Uterus (tissue), 4 donors: ENCODE data around the gene PILRB. TPM values are rescaled to one million over a fixed set of nuclear protein-coding genes. Genes with fewer than 3 reads are reported as not detected.
"Not testable (repeated sequence)": the region's sequence is repeated elsewhere in the genome, so short reads cannot be mapped to it uniquely, and the experiment has no call there.

Experiments used
- DNase-seq, 2 donors: peaks; one replicate each; pipeline ENCODE4 v3.0.0-alpha.2; 2019 to 2020
- H3K27ac ChIP-seq, 2 donors: fragments of 200-600 bp; sonication (generic); 1 replicate in 1 of 2; 2 replicates in 1 of 2; pipeline ENCODE4 v1.5.1; 2016 to 2018
- H3K27me3 ChIP-seq, 2 donors: fragments of 200-600 bp; sonication (generic); one replicate each; pipeline ENCODE4 v1.5.1; 2018 to 2019; ENCODE audit warnings: control low read depth in 1 of 2
- H3K36me3 ChIP-seq, 2 donors: fragments of 200-600 bp; sonication (generic); one replicate each; pipeline ENCODE4 v1.5.1; 2019; ENCODE audit warnings: control low read depth in 1 of 2
- H3K4me1 ChIP-seq, 2 donors: fragments of 200-600 bp; sonication (generic); one replicate each; pipeline ENCODE4 v1.5.1; 2018 to 2019; ENCODE audit warnings: control low read depth in 1 of 2
- H3K4me3 ChIP-seq, 2 donors: fragments of 200-600 bp; sonication (generic); 1 replicate in 1 of 2; 2 replicates in 1 of 2; pipeline ENCODE4 v1.5.1; 2018 to 2019; ENCODE audit warnings: mild to moderate bottlenecking in 1 of 2
- H3K9me3 ChIP-seq, 2 donors: fragments of 200-600 bp; sonication (generic); one replicate each; pipeline ENCODE4 v1.5.1; 2019; ENCODE audit warnings: control low read depth in 1 of 2
- POLR2A ChIP-seq, 2 donors: fragments of 450-650 bp; IDR thresholded peaks; one replicate each; pipeline ENCODE4 v1.6.1; 2016; ENCODE audit warnings: antibody characterized with exemption in 2 of 2, mild to moderate bottlenecking in 1 of 2, moderate library complexity in 1 of 2
- intact Hi-C: fragments of 100-400 bp; cut with DNase I; formaldehyde crosslinking; loops from one replicate; pipeline ENCODE4 v1.15.1; 2023; ENCODE audit warnings: low total_unique reads
- total RNA-seq, 4 donors: library from RNA; depleted of rRNA in 3 of 4; stranded (reverse); fragments of >200 nt in 3 of 4; gene quantifications; one replicate each; pipeline versions ENCODE4 v1.1.0 to v1.2.4, GENCODE V29; 2014 to 2023
- TF ChIP-seq, protein P1 (sequence below), 4 experiments: fragments of 200-600 bp in 2 of 4; fragments of 450-650 bp in 2 of 4; sonication (generic) in 2 of 4; IDR thresholded peaks; one replicate each; pipeline ENCODE4 v1.5.1; 2016 to 2019; ENCODE audit warnings: antibody characterized with exemption in 4 of 4, mild to moderate bottlenecking in 2 of 4, moderate library complexity in 1 of 4
- donor health status: DM: yes; HTN: yes; CAD: no.

Gene PILRB
- total RNA-seq, 4 donors from 2014 or later, result 13.4 to 66.1 (median 56.3) TPM

- Histone ChIP-seq H3K36me3 (no peaks in the 10 kb centered on the region), H3K9me3 (peaks cover 0 to 3% of the 10 kb centered on the region in 2 donors), H3K4me1 (no peaks in the 10 kb centered on the region), H3K4me3 (no peak overlapping the region), H3K27ac (no peak overlapping the region), H3K27me3 (no peaks in the 10 kb centered on the region)
- intact Hi-C loops, result no loop called here
- TF ChIP-seq POLR2A (IDR thresholded peaks at IDR 0.05), result no peak
- TF ChIP-seq, protein P1, sequence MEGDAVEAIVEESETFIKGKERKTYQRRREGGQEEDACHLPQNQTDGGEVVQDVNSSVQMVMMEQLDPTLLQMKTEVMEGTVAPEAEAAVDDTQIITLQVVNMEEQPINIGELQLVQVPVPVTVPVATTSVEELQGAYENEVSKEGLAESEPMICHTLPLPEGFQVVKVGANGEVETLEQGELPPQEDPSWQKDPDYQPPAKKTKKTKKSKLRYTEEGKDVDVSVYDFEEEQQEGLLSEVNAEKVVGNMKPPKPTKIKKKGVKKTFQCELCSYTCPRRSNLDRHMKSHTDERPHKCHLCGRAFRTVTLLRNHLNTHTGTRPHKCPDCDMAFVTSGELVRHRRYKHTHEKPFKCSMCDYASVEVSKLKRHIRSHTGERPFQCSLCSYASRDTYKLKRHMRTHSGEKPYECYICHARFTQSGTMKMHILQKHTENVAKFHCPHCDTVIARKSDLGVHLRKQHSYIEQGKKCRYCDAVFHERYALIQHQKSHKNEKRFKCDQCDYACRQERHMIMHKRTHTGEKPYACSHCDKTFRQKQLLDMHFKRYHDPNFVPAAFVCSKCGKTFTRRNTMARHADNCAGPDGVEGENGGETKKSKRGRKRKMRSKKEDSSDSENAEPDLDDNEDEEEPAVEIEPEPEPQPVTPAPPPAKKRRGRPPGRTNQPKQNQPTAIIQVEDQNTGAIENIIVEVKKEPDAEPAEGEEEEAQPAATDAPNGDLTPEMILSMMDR (IDR thresholded peaks at IDR 0.05), result no peak
- DNase-seq, result no peak
Observed at GRCh38 chr7:100363098-100363497, 5.2 kb downstream of the PILRB start.

GRCh38 chr7:100363797-100364196 lies 5.9 kb downstream of the PILRB start:
- H3K4me3 ChIP-seq, intact Hi-C loops, H3K4me1 ChIP-seq, H3K27me3 ChIP-seq, H3K9me3 ChIP-seq, H3K27ac ChIP-seq, DNase-seq, H3K36me3 ChIP-seq: not testable (repeated sequence)

DNA sequence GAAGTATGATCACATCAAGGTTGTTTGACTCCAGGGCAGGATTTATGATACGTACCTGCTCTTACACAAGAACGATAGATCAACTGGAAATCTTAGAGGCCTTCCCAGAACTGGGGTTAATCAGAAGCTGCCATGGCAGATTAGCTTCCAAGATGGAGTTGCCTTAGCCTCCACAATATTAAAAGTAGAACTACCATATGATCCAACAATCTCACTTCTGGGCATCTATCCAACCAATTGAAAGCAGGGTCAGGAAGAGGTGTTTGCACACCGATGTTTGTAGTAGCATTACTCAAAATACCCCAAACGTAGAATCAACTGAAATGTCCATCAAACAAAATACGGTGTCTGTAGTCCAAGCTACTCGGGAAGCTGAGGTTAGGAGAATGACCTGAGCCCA lies 6.6 kb downstream of the PILRB start:
- intact Hi-C loops, result no loop called here
- Histone ChIP-seq H3K27ac (no peak overlapping the region), H3K9me3 (peaks cover 0 to 3% of the 10 kb centered on the region in 2 donors), H3K4me1 (no peaks in the 10 kb centered on the region), H3K4me3 (no peak overlapping the region), H3K36me3 (no peaks in the 10 kb centered on the region), H3K27me3 (no peaks in the 10 kb centered on the region)
- DNase-seq, result no peak
- TF ChIP-seq POLR2A (IDR thresholded peaks at IDR 0.05), result no peak
- TF ChIP-seq, protein P1 (IDR thresholded peaks at IDR 0.05), result no peak

DNA sequence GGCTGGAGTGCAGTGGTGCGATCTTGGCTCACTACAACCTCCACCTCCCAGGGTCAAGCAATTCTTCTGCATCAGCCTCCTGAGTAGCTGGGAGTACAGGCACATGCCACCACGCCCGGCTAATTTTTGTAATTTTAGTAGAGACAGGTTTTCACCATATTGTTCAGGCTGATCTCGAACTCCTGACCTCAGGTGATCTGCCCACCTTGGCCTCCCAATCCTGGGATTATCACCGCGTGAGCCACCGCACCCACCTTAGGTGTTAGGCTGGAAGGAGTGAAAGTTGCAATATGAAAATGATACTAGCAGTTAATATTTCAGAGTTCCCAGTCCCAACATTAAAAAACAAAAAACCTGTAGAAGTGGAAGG lies 8.1 kb downstream of the PILRB start:
- H3K27ac ChIP-seq, H3K4me3 ChIP-seq, H3K9me3 ChIP-seq, H3K27me3 ChIP-seq, DNase-seq, H3K4me1 ChIP-seq, H3K36me3 ChIP-seq, intact Hi-C loops: not testable (repeated sequence)

DNA sequence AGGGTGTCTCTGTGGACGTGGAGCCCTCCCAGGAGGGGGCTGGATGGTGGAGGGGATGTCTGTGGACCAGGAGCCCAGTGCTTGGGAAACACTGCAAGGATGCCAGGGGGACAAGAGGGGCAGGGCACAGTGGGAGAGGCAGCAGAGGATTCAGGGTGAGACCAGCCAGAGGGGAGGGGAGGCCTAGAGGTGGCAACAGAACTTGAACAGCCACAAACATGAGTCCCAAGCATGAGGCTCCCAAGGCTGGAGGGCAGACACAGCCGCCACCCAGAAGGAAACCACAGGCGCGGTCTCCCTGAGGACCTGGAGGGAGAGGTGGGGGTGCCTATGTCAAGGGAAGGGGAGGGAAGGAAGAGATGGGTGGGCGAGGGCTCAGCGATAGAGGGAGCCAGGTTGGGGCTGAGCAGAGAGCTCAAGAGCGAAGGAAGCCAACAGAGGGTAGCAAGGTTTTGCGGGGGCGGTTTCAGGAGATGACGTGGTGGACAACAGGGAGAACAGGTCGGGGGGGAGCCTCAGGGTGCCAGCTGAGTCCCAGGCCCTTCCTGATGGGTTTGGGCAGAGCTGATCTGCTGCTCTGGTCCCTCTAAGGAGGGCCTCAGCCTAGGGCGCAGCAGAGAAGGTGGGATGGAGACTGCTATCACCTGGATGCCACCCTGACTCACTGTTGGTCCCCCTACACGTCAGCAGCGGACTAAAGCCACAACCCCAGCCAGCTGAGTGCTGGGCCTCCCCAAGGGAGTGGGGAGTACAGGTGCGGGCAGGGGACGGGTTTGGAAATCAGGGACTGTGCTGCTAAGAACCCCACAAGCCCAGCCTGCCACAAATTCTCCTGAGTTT lies 8.7 kb downstream of the PILRB start:
- H3K27me3 ChIP-seq, result no peaks in the 10 kb centered on the region
- TF ChIP-seq, protein P1 (IDR thresholded peaks at IDR 0.05), result no peak
- no peak for TF ChIP-seq POLR2A (IDR thresholded peaks at IDR 0.05)
- H3K4me3 ChIP-seq, result no peak overlapping the region
- H3K9me3 ChIP-seq, result peaks cover 0 to 3% of the 10 kb centered on the region in 2 donors
- intact Hi-C loops, result no loop called here
- DNase-seq, result no peak
- H3K4me1 ChIP-seq, result no peaks in the 10 kb centered on the region
- H3K27ac ChIP-seq, result no peak overlapping the region
- H3K36me3 ChIP-seq, result no peaks in the 10 kb centered on the region

GRCh38 chr7:100367251-100367620 lies 9.3 kb downstream of the PILRB start:
- Histone ChIP-seq H3K36me3 (no peaks in the 10 kb centered on the region), H3K9me3 (peaks cover 0 to 3% of the 10 kb centered on the region in 2 donors), H3K27me3 (no peaks in the 10 kb centered on the region), H3K4me3 (no peak overlapping the region), H3K4me1 (no peaks in the 10 kb centered on the region), H3K27ac (no peak overlapping the region)
- intact Hi-C loops, result no loop called here
- no peak for DNase-seq
- TF ChIP-seq, protein P1 (IDR thresholded peaks at IDR 0.05), result no peak
- TF ChIP-seq POLR2A (IDR thresholded peaks at IDR 0.05), result no peak
